ACC112 (cell line): ENCODE results near the gene SLC24A3.

Experiments used
- H2AFZ ChIP-seq: fragments of 200-600 bp; sonication (generic); one replicate; pipeline ENCODE4 v1.6.0; 2017; ENCODE audit warnings: antibody characterized with exemption, low read length; ENCODE audit not compliant: unreplicated experiment
- H3K27ac ChIP-seq: fragments of 200-600 bp; sonication (generic); 2 replicates; pipeline ENCODE4 v1.5.1; 2014; ENCODE audit warnings: low read depth, mild to moderate bottlenecking, antibody characterized with exemption, low read length, moderate library complexity
- H3K27me3 ChIP-seq: fragments of 200-600 bp; sonication (generic); 2 replicates; pipeline ENCODE4 v1.6.1; 2014; ENCODE audit warnings: mild to moderate bottlenecking, antibody characterized with exemption, low read length, moderate library complexity, mixed read lengths; ENCODE audit not compliant: insufficient read depth
- H3K36me3 ChIP-seq: fragments of 200-600 bp; sonication (generic); 2 replicates; pipeline ENCODE4 v1.6.1; 2016; ENCODE audit warnings: mild to moderate bottlenecking, antibody characterized with exemption, low read length, moderate library complexity, mixed read lengths; ENCODE audit not compliant: insufficient read depth
- H3K4me1 ChIP-seq: fragments of 200-600 bp; sonication (generic); one replicate; pipeline ENCODE4 v1.6.1; 2016; ENCODE audit warnings: low read length, mixed read lengths; ENCODE audit not compliant: insufficient read depth, unreplicated experiment, control insufficient read depth
- H3K4me3 ChIP-seq: fragments of 200-600 bp; sonication (generic); 2 replicates; pipeline ENCODE4 v1.5.1; 2014; ENCODE audit warnings: mild to moderate bottlenecking, low read depth, low read length
- H3K79me2 ChIP-seq: fragments of 200-600 bp; sonication (generic); one replicate; pipeline ENCODE4 v1.6.0; 2016; ENCODE audit warnings: low read length; ENCODE audit not compliant: control insufficient read depth, unreplicated experiment, insufficient read depth

SLC24A3 gene

GRCh38 chr20:19486446-19486845 is 274.0 kb downstream of the SLC24A3 start:
- H3K27ac ChIP-seq = no peak overlapping the region
- H2AFZ ChIP-seq = no peak overlapping the region
- no peaks in the 10 kb centered on the region for H3K36me3 ChIP-seq
- H3K79me2 ChIP-seq = no peaks in the 10 kb centered on the region
- no peak overlapping the region for H3K4me3 ChIP-seq
- no peaks in the 10 kb centered on the region for H3K4me1 ChIP-seq
- H3K27me3 ChIP-seq = no peaks in the 10 kb centered on the region

- no peaks in the 10 kb centered on the region for H3K36me3 ChIP-seq
- H2AFZ ChIP-seq = no peak overlapping the region
- H3K4me1 ChIP-seq = no peaks in the 10 kb centered on the region
- no peak overlapping the region for H3K27ac ChIP-seq
- no peaks in the 10 kb centered on the region for H3K27me3 ChIP-seq
- no peak overlapping the region for H3K4me3 ChIP-seq
- H3K79me2 ChIP-seq = no peaks in the 10 kb centered on the region
Measured at GRCh38 chr20:19487420-19487819, 275.0 kb downstream of the SLC24A3 start.

- H2AFZ ChIP-seq = no peak overlapping the region
- H3K4me3 ChIP-seq = no peak overlapping the region
- H3K4me1 ChIP-seq = no peaks in the 10 kb centered on the region
- H3K27ac ChIP-seq = no peak overlapping the region
- no peaks in the 10 kb centered on the region for H3K79me2 ChIP-seq
- H3K27me3 ChIP-seq = no peaks in the 10 kb centered on the region
- H3K36me3 ChIP-seq = no peaks in the 10 kb centered on the region
Measured at GRCh38 chr20:19491241-19491640, 278.8 kb downstream of the SLC24A3 start.

- no peak overlapping the region for H3K27ac ChIP-seq
- no peak overlapping the region for H2AFZ ChIP-seq
- H3K27me3 ChIP-seq = no peaks in the 10 kb centered on the region
- H3K79me2 ChIP-seq = no peaks in the 10 kb centered on the region
- no peaks in the 10 kb centered on the region for H3K4me1 ChIP-seq
- no peaks in the 10 kb centered on the region for H3K36me3 ChIP-seq
- no peak overlapping the region for H3K4me3 ChIP-seq
Measured at GRCh38 chr20:19492116-19492515, 279.7 kb downstream of the SLC24A3 start.

GRCh38 chr20:19492687-19493336 is 280.4 kb downstream of the SLC24A3 start:
- H3K79me2 ChIP-seq = no peaks in the 10 kb centered on the region
- H3K27ac ChIP-seq = no peak overlapping the region
- H3K27me3 ChIP-seq = no peaks in the 10 kb centered on the region
- H3K4me3 ChIP-seq = no peak overlapping the region
- H2AFZ ChIP-seq = no peak overlapping the region
- H3K4me1 ChIP-seq = no peaks in the 10 kb centered on the region
- H3K36me3 ChIP-seq = no peaks in the 10 kb centered on the region

- no peaks in the 10 kb centered on the region for H3K4me1 ChIP-seq
- H3K27ac ChIP-seq = no peak overlapping the region
- no peak overlapping the region for H2AFZ ChIP-seq
- no peaks in the 10 kb centered on the region for H3K27me3 ChIP-seq
- H3K4me3 ChIP-seq = no peak overlapping the region
- H3K36me3 ChIP-seq = no peaks in the 10 kb centered on the region
- H3K79me2 ChIP-seq = no peaks in the 10 kb centered on the region
Measured at GRCh38 chr20:19493794-19494495, 281.5 kb downstream of the SLC24A3 start.

GRCh38 chr20:19495905-19496703 is 283.7 kb downstream of the SLC24A3 start:
- Histone ChIP-seq H2AFZ (no peak overlapping the region), H3K27ac (no peak overlapping the region), H3K4me1 (no peaks in the 10 kb centered on the region), H3K79me2 (no peaks in the 10 kb centered on the region), H3K27me3 (no peaks in the 10 kb centered on the region), H3K4me3 (no peak overlapping the region), H3K36me3 (no peaks in the 10 kb centered on the region)

GRCh38 chr20:19497064-19497463 is 284.6 kb downstream of the SLC24A3 start:
- H3K36me3 ChIP-seq = no peaks in the 10 kb centered on the region
- H3K4me1 ChIP-seq = no peaks in the 10 kb centered on the region
- H3K4me3 ChIP-seq = no peak overlapping the region

GRCh38 chr20:19498756-19499155 is 286.3 kb downstream of the SLC24A3 start:
- H3K4me1 ChIP-seq = no peaks in the 10 kb centered on the region
- no peak overlapping the region for H3K4me3 ChIP-seq
- no peaks in the 10 kb centered on the region for H3K27me3 ChIP-seq
- no peak overlapping the region for H3K27ac ChIP-seq
- H2AFZ ChIP-seq = no peak overlapping the region
- H3K79me2 ChIP-seq = no peaks in the 10 kb centered on the region
- no peaks in the 10 kb centered on the region for H3K36me3 ChIP-seq

More at GRCh38 chr20:19497064-19497463, 284.6 kb downstream of the SLC24A3 start:
- H3K27ac ChIP-seq = no peak overlapping the region
- no peaks in the 10 kb centered on the region for H3K27me3 ChIP-seq
- H3K79me2 ChIP-seq = no peaks in the 10 kb centered on the region
- no peak overlapping the region for H2AFZ ChIP-seq

GRCh38 chr20:19501476-19502115 is 289.2 kb downstream of the SLC24A3 start:
- Histone ChIP-seq H3K4me1 (no peaks in the 10 kb centered on the region), H2AFZ (no peak overlapping the region), H3K36me3 (no peaks in the 10 kb centered on the region), H3K27ac (no peak overlapping the region), H3K79me2 (no peaks in the 10 kb centered on the region), H3K4me3 (no peak overlapping the region), H3K27me3 (no peaks in the 10 kb centered on the region)
